Activated CD4-positive, alpha-beta T cell treated with anti-CD3 and anti-CD28 coated beads for 24 hours (primary cell): Measurements from ENCODE around the gene SRPRB.

Experiments
- DNase-seq, 2 donors: peaks; one replicate each; pipeline ENCODE4 v3.0.0-alpha.2; 2020; ENCODE audit warnings: low read depth in 2 of 2

Gene SRPRB, protein sequence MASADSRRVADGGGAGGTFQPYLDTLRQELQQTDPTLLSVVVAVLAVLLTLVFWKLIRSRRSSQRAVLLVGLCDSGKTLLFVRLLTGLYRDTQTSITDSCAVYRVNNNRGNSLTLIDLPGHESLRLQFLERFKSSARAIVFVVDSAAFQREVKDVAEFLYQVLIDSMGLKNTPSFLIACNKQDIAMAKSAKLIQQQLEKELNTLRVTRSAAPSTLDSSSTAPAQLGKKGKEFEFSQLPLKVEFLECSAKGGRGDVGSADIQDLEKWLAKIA

DNA sequence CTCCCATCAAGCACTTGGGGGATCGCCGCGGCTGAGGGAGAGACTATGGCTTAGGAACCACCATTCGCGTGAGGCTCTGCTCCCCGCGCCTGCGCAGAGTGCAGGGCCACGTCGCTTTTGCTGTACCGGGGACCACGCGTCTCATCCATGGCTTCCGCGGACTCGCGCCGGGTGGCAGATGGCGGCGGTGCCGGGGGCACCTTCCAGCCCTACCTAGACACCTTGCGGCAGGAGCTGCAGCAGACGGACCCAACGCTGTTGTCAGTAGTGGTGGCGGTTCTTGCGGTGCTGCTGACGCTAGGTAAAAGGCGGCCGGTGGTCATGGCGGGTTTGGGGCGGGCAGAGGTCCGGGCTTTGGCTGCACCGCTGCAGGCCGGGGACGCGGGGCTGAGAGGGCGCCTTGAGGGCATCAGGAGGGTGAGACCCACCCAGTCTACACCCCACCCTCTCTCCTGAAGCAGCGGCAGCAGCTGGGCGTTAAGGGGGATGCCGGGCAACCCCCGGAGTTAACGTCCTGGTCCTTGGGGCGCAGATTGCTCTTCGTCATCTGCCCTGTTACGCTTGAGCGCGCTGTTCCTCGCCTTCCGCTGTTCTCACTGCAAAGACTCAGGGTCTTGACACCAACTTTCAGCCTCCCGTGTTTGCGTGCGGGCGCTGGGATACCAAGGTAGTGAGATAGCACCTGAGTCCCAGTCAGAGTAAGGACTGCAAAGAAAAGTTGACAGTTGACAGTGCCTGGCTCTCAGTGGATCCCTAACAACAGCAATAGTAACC lies at the start of gene SRPRB:
SRPRB (plus strand) TSS at position 114 of the 774 bp plus-strand sequence; CDS start at position 148, 34 bp downstream.
- DNase-seq: peak; percentile 92 to 93

DNA sequence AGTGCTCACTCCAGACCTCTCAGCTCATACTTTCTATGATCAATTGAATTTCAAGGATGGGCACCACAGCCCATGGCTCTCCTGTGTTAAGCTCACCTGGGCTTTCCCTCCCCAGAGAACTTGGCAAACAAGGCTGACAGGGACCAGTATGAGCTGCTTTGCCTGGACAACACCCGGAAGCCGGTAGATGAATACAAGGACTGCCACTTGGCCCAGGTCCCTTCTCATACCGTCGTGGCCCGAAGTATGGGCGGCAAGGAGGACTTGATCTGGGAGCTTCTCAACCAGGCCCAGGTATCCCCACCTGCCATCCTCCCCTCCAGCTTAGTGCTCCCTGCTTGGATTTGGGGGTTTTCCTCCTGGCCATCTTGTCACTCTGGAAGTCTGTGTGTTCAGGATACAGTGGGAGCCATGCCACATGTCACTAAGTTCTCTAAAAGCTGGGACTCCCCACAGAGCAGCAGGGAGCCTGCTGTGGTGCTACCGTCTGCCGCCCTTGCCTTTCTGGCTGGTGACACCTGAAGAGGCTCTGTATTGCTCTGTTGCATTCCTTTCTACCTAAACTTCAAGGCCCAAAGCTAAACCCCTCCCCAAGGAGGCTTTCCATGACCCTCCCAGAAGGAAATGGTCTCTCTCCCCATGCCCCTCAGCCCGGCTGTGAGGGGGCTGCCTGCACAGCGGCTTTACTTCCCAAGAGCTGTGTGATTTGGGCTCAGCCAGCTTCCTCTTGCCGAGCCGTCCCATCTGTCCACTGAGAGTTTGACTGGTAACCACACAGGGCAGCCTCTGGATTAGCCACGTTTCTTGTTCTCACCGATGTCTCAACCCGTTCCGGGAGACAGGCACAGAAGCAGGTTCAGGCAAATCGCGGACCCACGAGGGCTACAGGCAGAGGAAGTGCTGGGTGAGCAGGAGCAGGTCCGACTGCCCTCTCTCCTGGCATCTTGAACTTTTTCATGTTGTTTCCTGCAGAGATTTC lies 48.6 kb upstream of the SRPRB start:
- no peak for DNase-seq

DNA sequence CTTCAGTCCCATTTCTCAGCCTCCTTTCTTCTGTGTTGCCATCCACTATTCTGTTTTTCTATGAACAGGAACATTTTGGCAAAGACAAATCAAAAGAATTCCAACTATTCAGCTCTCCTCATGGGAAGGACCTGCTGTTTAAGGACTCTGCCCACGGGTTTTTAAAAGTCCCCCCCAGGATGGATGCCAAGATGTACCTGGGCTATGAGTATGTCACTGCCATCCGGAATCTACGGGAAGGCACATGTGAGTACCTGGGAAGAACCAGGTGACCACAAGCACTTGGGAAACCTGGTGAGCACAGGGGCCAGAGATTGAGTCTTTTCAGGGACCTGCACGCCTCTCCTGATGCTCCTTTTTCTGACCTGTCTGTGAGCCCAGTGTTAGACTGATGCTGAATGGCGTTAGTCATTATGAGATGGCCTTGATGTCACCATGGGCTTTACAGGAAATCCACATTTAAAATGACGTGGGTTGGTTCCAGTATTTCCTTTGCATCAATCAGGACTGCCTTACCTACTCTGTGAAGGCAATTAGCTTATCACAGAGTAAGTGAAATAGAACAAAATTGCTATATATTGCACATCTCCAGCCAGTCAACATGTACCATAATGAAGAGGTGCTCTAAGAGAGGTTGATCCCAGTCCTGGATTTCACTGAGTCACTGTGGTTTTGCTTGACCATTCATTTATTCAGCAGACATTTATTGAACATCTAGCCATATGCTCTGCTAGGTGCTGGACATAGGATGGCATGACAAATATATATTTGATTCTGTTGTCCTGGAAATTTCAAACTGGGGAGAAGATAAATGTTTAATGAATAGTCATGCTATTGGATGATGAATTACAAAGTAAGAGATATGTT lies 47.7 kb upstream of the SRPRB start:
- DNase-seq: no peak

DNA sequence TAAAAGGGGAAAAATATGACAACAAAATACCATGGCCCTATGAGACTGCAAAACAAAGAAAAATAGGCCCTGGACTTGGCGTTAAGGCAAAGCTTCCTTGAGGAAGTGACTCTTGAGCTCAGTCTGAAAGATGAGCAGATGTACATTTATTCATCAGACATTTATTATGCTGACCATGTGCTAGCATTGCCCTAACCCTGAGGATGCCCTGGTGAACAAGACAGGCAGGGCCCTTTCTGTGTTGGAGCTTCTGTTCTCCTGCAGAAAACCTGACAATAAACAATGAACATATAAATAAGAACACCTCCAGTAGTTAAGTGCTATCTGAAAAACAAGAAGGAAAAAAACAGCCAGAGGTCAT lies 47.1 kb upstream of the SRPRB start:
- DNase-seq: no peak

DNA sequence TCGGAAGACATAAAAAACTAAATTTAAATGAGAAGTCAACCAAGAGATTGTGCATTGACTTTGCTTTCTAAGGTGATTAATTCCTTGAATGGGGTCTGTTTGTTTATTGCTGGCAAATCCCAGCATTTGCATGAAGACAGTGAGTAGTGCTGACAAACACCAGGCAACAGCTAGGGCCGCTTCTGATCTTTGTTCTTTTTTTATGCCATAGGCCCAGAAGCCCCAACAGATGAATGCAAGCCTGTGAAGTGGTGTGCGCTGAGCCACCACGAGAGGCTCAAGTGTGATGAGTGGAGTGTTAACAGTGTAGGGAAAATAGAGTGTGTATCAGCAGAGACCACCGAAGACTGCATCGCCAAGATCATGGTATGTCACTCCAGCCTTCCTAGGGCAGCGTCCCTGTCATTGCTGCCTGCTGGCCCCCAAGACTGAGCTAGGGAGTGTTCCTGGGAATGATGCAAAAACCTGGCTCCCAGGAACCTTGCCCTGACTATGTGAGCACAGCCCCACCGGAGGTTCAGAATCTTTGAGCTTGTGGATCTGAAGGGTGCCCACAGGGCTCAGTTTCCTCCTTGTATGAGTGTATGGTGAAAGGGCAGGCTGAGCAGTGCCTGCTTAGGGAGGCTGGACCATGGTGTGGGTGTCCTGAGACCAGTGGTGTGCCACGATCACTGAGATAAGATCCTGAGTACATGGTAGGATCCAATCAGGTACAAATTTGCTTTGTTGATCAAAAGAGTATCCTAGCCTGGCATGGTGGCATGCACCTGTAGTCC lies 46.5 kb upstream of the SRPRB start:
- DNase-seq: no peak

DNA sequence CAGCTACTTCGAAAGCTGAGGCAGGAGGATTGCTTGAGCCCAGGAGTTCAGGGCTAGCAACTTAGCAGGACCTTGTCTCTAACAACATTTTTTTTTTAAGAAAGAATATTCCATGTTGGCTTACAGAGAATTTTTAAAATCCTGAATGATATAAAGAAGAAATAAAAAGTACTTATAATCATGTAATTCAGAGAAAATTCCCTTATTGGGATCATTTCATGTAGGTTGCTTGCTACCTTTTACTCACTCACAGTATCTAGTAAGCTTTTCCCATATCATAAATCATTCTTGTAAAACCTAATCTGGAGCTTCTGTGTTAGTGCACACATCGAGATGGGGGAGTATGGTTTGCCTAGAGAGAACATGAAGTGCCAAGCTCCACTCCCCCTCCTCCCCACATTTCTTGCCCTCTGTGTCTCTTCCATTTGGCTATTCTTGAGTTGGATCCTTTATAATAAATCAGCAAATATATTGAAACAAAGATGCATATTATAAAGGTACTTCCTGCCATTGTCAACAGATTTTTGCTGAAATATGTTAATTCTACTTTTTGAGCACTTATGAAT lies 45.8 kb upstream of the SRPRB start:
- no peak for DNase-seq

DNA sequence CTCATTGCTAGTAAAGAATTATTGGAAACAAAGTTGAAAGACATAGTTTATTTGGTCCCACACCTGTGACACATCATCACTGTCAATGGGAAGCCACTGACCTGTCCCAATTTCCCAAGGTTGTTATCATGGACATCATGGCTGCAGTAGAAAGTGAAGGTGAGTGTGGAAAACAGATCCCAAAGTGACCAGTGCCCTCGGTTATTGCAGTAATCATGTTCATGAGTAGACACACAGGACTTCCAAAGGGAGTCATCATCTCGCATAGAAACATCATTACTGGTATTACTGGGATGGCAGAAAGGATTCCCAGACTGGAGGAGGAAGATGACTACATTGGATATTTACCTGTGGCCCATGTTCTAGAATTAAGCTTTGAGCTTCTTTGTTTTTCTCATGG lies 44.7 kb upstream of the SRPRB start:
- no peak for DNase-seq

DNA sequence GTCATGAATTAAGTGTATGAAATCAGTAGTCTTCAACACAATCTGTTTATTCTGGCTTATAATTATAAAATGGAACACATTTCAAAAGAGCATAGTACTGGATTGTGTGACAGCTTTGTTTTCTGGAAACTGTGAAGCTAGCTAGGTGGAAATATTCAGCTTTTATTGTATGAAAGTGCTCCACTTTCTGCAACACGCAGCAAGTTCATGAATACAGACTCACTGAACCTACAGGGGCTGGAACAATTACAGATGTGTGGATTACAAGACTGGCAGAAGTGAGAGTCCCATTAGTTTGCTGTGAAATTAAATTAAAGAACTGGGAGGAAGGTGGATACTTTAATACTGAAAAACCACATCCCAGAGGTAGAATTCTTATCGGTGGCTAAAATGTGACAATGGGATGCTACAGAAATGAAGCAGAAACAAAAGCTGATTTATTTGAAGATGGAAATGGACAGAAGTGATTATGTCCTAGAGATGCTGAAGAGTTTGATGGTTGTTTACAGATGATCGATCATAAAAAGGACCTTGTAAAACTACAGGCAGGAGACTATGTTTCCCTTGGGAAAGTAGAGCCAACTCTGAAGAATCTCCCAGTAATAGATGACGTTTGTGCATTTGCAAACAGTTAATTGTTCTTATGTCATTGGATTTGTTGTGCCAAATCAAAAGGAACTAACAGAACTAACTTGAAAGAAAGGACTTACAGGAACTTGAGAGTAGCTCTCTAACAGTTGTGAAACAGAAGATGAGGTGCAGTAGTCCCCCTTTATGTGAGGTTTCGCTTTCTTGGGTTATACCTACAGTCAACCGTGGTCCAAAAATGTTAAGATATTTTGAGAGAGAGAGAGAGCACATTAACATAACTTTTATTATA lies 43.8 kb upstream of the SRPRB start:
- DNase-seq: no peak

DNA sequence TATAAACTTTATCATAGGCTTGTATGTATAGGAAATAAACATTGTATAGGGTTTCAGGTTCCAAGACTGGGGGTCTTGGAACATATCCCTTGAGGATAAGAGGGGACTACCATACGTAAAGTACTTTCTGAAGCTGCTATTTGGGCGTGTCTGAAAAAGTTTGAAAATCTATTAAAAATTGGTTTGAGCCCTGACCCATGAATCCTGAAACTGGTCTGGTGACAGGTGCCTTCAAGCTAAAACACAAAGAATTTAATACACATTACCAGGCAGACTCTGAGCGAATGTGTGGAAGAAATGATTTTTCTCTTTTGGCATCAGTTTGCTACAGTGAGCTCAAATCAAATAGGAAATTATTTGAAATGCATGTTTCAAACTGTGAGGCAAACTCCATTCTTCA lies 43.1 kb upstream of the SRPRB start:
- DNase-seq: no peak

DNA sequence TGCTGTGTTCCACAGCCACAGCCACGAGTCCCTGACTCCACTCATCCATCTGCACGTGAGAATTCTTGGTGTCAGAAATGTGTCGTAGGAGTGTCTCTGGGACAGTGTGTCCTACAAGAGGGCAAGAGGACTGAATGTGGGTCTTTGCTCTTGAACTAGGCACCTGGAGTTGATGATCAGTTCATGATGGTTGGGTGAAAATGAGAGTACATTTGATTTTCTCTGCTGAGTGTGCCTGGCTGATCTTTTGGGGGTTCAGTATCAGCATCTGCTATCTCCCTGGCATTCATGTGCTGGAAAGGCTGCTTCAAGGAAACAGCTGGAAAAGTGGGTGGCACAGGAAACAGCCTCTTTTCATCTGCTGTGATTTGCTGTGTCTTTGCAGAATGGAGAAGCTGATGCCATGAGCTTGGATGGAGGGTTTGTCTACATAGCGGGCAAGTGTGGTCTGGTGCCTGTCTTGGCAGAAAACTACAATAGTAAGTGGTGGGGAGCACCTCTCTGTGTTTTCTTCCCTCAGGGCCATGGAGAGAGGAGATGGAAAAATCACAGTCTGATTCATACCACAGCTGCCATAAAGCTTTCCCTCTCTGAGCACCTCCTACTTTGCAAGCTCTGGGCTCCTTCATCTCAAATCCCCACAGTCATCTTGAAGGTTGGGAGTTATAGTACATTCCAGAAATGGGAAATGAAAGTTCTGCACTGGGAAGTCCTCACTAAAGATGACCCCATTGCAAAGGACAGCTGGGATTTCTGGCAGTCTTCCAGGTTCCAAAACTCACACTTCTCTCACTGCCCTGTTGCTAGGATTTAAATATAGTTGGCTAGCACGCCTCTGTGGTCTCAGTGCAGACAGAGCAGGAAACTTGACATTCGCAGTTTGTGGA lies 41.6 kb upstream of the SRPRB start:
- DNase-seq: no peak

DNA sequence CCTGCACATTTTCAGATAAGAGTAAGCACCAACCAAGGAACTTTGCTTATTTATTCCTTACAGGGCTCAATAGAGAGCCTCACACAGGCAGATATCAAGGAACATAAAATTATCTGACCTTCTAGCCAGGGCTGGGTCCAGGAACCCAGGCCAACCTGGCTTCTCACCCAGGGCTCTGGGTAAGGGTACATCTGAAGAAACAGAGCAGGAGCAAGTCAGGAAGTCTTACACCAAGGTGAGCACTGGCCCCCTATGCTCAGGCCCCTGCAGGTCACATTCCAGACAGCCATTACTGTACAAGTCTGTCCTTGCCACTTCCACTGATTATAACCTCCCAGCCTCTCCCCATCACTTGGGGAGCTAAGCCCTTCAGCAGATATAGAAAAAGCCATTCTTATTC lies 40.4 kb upstream of the SRPRB start:
- no peak for DNase-seq

DNA sequence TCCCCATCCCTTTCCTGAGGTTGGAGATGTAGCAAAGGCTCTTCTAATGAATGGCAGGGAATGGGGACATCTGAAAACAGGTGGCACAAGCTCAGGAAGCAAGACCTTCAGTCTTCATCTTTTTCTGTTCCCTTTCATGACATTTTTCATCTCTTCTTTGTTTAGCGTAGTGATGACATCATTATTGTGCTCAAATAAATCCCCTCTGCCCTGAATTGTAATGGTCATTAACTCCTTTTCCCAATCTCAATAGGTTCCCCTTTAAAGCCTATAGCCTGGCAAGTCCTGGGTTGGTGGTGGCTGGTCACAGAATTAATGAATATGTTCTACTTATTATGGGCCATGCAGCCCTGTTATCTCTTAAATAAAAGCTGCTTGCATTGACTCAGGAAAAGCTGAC lies 38.0 kb upstream of the SRPRB start:
- no peak for DNase-seq

DNA sequence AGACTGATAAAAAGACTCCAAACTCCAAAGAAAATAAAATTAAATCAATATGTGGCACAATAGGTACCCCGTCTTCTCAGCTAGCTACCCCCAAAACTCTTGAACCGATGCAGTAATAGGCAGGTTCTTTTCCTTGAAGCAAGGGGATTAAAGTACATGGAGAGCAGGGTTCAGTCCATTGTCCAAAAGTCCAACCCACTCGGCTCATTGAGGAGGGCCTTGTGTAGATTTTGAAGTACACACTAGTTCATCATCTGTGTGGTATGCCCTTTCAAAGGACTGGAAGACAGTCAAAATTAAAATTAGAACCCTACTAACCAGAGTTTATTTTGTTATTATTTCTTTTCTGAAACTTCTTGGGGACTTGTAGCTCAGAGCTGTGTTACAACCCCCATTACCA lies 36.1 kb upstream of the SRPRB start:
- no peak for DNase-seq

DNA sequence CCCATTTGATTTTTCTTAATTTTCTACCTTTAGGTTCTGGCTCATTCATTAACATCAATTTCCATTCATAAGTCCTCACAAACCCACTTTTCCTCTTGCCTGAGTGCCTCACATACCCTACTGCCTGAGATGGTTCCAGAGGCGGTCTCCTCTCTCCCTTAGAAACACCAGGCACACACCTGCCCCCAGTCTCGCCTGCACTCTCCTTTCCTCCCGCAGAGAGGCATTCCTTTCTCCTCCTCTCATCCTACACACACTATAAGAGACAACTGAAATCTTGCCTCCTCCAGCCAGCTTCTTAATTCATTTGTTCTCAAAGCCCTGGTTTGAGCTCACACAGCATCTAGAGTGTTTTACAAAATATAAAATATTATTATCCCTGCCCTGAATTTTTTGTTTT lies 31.9 kb upstream of the SRPRB start:
- DNase-seq: no peak

DNA sequence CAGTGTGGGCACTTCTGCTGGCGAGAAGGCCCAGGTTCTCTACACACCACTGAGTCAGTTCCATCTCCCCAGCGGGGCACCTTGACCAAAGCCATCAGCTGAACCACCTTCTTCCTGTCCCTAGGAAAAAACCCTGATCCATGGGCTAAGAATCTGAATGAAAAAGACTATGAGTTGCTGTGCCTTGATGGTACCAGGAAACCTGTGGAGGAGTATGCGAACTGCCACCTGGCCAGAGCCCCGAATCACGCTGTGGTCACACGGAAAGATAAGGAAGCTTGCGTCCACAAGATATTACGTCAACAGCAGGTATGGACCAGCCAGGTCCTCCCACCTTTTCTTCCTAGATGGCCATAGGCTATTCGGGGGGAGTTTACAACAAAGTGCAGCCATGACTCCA lies 30.3 kb upstream of the SRPRB start:
- DNase-seq: no peak

DNA sequence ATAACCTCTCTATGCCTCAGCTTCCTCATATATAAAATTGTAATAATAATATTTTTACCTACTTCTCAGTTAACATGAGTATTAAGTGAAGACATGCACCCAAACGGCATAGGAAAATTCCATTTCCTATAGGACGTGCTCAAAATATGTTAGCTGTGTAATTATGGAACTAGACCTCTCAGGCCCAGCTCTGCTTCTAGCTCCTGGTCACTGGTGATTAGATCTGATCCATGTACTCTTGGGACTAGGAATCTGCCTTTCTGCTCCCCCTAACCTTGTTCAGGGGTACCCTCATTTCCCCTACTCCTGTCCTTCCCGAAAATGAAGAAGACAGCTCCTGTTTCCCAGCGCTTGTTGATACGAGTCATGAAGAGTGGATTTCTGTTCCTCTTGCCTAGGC lies 29.8 kb upstream of the SRPRB start:
- no peak for DNase-seq

DNA sequence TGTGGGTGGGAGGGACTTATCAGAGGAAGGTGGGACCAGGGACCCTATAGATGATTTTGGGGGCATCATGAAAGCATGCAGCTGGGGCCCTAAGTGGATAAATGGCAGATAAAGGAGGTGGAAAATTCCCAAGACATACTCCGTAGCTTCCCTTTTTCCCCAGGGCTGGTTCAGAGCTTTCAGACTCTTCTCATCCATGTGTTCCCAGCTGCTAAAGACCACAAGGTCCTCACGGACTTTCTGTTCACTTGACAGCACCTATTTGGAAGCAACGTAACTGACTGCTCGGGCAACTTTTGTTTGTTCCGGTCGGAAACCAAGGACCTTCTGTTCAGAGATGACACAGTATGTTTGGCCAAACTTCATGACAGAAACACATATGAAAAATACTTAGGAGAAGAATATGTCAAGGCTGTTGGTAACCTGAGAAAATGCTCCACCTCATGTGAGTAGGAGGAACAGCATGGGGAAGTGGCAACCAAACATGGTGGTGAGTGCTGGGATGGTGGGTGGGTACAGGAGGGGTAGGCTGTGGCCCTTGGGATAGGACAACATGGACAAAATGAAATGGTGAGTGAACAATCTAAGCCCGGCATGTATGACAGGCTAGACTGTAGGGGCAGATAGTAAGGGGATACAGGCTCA lies 28.7 kb upstream of the SRPRB start:
- no peak for DNase-seq
